ENCODE results near the gene DCLK2.
A peak's percentile ranks its signal among the peaks of the same experiment; 100 is the strongest.

The DCLK2 gene

GRCh38 chr4:150069353-150069752, 8.9 kb upstream of the DCLK2 start:
- no peak for DNase-seq (ENCODE audit: low spot score)

- no peak for DNase-seq (ENCODE audit: low spot score)
Observed at GRCh38 chr4:150070464-150071170, 7.6 kb upstream of the DCLK2 start.

GRCh38 chr4:150072471-150072870, 5.8 kb upstream of the DCLK2 start:
- no peak for DNase-seq (ENCODE audit: low spot score)

- DNase-seq (ENCODE audit: low spot score), result no peak
Observed at GRCh38 chr4:150072906-150073714, 5.1 kb upstream of the DCLK2 start.

- DNase-seq (ENCODE audit: low spot score), result no peak
Observed at GRCh38 chr4:150074064-150074463, 4.2 kb upstream of the DCLK2 start.

- DNase-seq (ENCODE audit: low spot score), result peak; percentile 71
Observed at GRCh38 chr4:150078579-150079080, 385 bp downstream of the DCLK2 start.

GRCh38 chr4:150079081-150079581, 886 bp downstream of the DCLK2 start:
- DNase-seq (ENCODE audit: low spot score), result peak; percentile 60

GRCh38 chr4:150080337-150080736, 2.1 kb downstream of the DCLK2 start:
- DNase-seq (ENCODE audit: low spot score), result no peak

- no peak for DNase-seq (ENCODE audit: low spot score)
Observed at GRCh38 chr4:150080875-150081274, 2.6 kb downstream of the DCLK2 start.

GRCh38 chr4:150082241-150082640, 4.0 kb downstream of the DCLK2 start:
- DNase-seq (ENCODE audit: low spot score), result no peak

- no peak for DNase-seq (ENCODE audit: low spot score)
Observed at GRCh38 chr4:150087006-150087405, 8.8 kb downstream of the DCLK2 start.

GRCh38 chr4:150089732-150090131, 11.5 kb downstream of the DCLK2 start:
- no peak for DNase-seq (ENCODE audit: low spot score)

- DNase-seq (ENCODE audit: low spot score), result no peak
Observed at GRCh38 chr4:150090836-150091235, 12.6 kb downstream of the DCLK2 start.

- DNase-seq (ENCODE audit: low spot score), result no peak
Observed at GRCh38 chr4:150094676-150095075, 16.4 kb downstream of the DCLK2 start.

- DNase-seq (ENCODE audit: low spot score), result no peak
Observed at GRCh38 chr4:150096625-150097024, 18.4 kb downstream of the DCLK2 start.

- DNase-seq (ENCODE audit: low spot score), result no peak
Observed at GRCh38 chr4:150098214-150098613, 20.0 kb downstream of the DCLK2 start.

GRCh38 chr4:150104404-150105027, 26.3 kb downstream of the DCLK2 start:
- no peak for DNase-seq (ENCODE audit: low spot score)

- DNase-seq (ENCODE audit: low spot score), result no peak
Observed at GRCh38 chr4:150106886-150107285, 28.6 kb downstream of the DCLK2 start.

- no peak for DNase-seq (ENCODE audit: low spot score)
Observed at GRCh38 chr4:150108691-150109090, 30.4 kb downstream of the DCLK2 start.

- no peak for DNase-seq (ENCODE audit: low spot score)
Observed at GRCh38 chr4:150114641-150115040, 36.4 kb downstream of the DCLK2 start.

- DNase-seq (ENCODE audit: low spot score), result no peak
Observed at GRCh38 chr4:150115851-150116250, 37.6 kb downstream of the DCLK2 start.

- no peak for DNase-seq (ENCODE audit: low spot score)
Observed at GRCh38 chr4:150116506-150116905, 38.3 kb downstream of the DCLK2 start.

- DNase-seq (ENCODE audit: low spot score), result no peak
Observed at GRCh38 chr4:150117094-150117493, 38.8 kb downstream of the DCLK2 start.
